Activated naive CD4-positive, alpha-beta T cell treated with anti-CD3 and anti-CD28 coated beads, Interleukin-2, amount 50 U/mL, for 72 hours (primary cell): ENCODE results near the gene TXK. TPM values are rescaled to one million over a fixed set of nuclear protein-coding genes. Genes with fewer than 3 reads are reported as not detected.

Experiments used
- ATAC-seq, 2 donors: fragments of 150-1000 bp; cut with Tn5 transposase; 2 replicates each; pipeline ENCODE4 v1.10.0; 2021; ENCODE audit warnings: mild to moderate bottlenecking in 2 of 2, moderate library complexity in 2 of 2
- DNase-seq, 2 donors: peaks; one replicate each; pipeline ENCODE4 v3.0.0; 2021 to 2022; ENCODE audit warnings: low spot score in 2 of 2
- H3K27ac Mint-ChIP-seq, 2 donors: one replicate each; pipeline ENCODE4 v1.8.0; 2022; ENCODE audit warnings: mild to moderate bottlenecking in 2 of 2, mixed read lengths in 2 of 2
- H3K36me3 Mint-ChIP-seq, 2 donors: one replicate each; pipeline ENCODE4 v1.8.0; 2022; ENCODE audit warnings: mixed read lengths in 2 of 2
- H3K9me3 Mint-ChIP-seq, 2 donors: one replicate each; pipeline ENCODE4 v1.8.0; 2022; ENCODE audit warnings: mixed read lengths in 2 of 2
- total RNA-seq, 2 donors: library from RNA; stranded (reverse); gene quantifications; one replicate each; pipeline ENCODE4 v1.2.3, GENCODE V29; 2022

Gene TXK
- total RNA-seq, 2 donors from 2014 or later, result 16.4 to 48.2 TPM

- Mint-ChIP-seq H3K36me3 (peaks cover 8 to 15% of the 10 kb centered on the region in 2 donors), H3K9me3 (no peaks in the 10 kb centered on the region), H3K27ac (no peak overlapping the region)
- ATAC-seq (no peak), DNase-seq (no peak)
Measured at GRCh38 chr4:48028696-48029095, 105.4 kb downstream of the TXK start.

DNA sequence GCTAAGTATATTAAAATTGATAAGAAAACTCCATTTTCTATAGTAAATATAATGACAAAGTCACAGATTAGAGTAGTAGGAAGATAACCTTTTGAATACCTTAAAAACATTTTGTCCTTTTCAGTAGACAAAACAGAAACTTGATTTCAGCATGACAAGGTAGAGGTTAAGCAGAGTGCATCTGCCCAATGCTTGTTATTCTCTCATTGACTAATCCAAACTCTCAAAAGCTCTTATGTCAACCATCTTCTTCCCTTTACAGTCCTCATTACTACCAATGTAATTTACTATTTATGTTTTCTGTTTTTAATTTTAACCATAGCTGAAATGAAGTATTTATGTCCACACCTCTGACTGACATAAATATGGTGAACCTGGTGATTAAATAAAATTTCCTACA lies 106.4 kb downstream of the TXK start:
- no peak overlapping the region for H3K27ac Mint-ChIP-seq
- no peaks in the 10 kb centered on the region for H3K9me3 Mint-ChIP-seq
- peak; percentile 72 to 96 for ATAC-seq
- DNase-seq, result no peak
- H3K36me3 Mint-ChIP-seq, result peaks cover 8 to 14% of the 10 kb centered on the region in 2 donors

GRCh38 chr4:48025005-48025404 lies 109.0 kb downstream of the TXK start:
- Mint-ChIP-seq H3K36me3 (peaks cover 12 to 19% of the 10 kb centered on the region in 2 donors), H3K9me3 (no peaks in the 10 kb centered on the region), H3K27ac (no peak overlapping the region)
- no peak for ATAC-seq
- DNase-seq, result no peak

GRCh38 chr4:48024522-48024921 lies 109.5 kb downstream of the TXK start:
- Mint-ChIP-seq H3K9me3 (no peaks in the 10 kb centered on the region), H3K27ac (no peak overlapping the region), H3K36me3 (peaks cover 12 to 19% of the 10 kb centered on the region in 2 donors)
- DNase-seq (no peak), ATAC-seq (no peak)

DNA sequence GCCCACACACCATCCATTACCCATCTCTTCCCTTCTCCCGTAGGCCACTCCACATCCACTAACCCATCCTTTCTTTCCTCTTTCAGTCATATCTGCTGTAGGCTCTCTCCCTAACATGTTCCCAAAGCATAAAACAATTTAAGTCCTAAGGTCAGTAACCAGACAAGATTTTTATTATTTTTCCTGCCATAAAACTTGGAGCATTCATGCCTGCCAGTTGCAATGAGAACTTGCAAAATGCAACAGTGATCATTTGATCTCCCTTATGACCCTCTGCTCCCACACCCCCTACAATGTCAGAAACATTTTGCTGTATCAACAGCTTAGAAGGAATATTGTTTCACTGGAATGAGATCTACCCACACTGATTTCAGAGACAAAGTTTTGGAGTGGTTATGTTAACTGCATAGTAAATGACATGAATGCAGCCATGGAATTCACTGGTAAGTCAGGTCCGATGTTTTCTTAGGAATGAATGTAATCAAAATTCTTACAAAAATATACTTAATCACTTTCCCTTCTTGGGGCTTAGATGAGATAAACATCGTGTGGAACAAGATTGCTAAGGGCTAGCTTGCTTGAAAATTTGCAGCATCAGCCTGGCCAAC lies 111.8 kb downstream of the TXK start:
- no peak for ATAC-seq
- no peak for DNase-seq
- Mint-ChIP-seq H3K9me3 (no peaks in the 10 kb centered on the region), H3K36me3 (peaks cover 5 to 12% of the 10 kb centered on the region in 2 donors), H3K27ac (no peak overlapping the region)

DNA sequence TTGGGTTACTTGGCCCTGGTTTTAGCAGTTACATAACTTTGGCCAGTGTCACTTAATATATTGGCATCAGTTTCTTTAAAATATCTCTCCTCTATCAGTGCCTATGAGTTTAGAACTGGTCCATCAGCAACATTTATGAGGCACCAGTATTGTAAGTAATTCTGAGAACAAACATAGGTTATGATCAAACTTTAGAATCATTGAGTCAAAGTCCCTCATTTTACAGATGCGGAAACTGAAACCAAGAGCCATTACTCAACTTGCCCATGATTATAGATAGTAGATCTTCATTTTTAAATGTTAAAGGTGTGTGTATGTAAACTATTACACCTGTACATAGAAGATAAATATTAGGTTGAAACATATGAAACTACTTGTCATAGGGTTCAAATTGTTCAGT lies 113.0 kb downstream of the TXK start:
- peak; percentile 43 to 67 for ATAC-seq
- DNase-seq, result no peak
- Mint-ChIP-seq H3K9me3 (no peaks in the 10 kb centered on the region), H3K36me3 (peaks cover 5 to 12% of the 10 kb centered on the region in 2 donors), H3K27ac (no peak overlapping the region)

DNA sequence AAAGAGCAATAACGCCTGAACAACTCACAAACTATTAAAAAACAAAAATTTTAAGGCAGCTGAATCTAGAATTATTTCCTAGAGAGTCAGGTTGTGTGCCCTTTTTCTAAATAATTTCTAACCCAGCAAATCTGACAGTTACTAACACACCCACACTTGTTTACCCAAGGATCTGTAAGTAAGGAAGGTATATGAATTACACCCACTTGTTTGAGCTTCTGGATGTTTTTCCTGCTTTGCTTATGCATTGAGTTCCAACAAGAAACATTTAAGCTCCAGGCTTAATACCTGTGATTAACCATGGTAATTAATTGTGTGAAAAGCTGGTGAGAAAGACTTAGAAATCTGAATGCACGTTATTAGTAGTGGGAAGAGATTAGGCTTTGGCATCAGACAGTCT lies 115.9 kb downstream of the TXK start:
- ATAC-seq (no peak), DNase-seq (no peak)

GRCh38 chr4:48017108-48017571 lies 116.9 kb downstream of the TXK start:
- no peaks in the 10 kb centered on the region for H3K9me3 Mint-ChIP-seq
- peak; percentile 51 to 57 for ATAC-seq
- H3K27ac Mint-ChIP-seq, result peak overlapping the region in 1 of 2 donors; percentile 50
- H3K36me3 Mint-ChIP-seq, result peaks cover 1 to 3% of the 10 kb centered on the region in 2 donors
- peak; percentile 25 to 66 for DNase-seq

More for the DNA sequence above, 115.9 kb downstream of the TXK start:
- Mint-ChIP-seq H3K9me3 (no peaks in the 10 kb centered on the region), H3K36me3 (peaks cover 4 to 5% of the 10 kb centered on the region in 2 donors), H3K27ac (no peak overlapping the region)

Other genes with a start within 250 kb of the TXK start
- 10 to 100 TPM; 14.0 to 16.4 TPM for gene NFXL1, start 219.7 kb downstream of the TXK start, total RNA-seq
- gene CNGA1, start 117.6 kb downstream of the TXK start, total RNA-seq, result under 1 TPM; 0.27 to 0.55 TPM
- gene NIPAL1, start 117.5 kb downstream of the TXK start, total RNA-seq, result 1 to 10 TPM; 1.3 to 3.9 TPM
- 1 to 10 TPM; 4.3 to 8.3 TPM for gene TEC, start 135.6 kb upstream of the TXK start, total RNA-seq
- 10 to 100 TPM; 42.7 to 59.2 TPM for gene SLAIN2, start 207.3 kb upstream of the TXK start, total RNA-seq